ENCODE measurements around the gene ARRDC2. TPM values are rescaled to one million over a fixed set of nuclear protein-coding genes. Genes with fewer than 3 reads are reported as not detected.

The ARRDC2 gene
- total RNA-seq, 1 donor from 2014 or later = 89.4 TPM

DNA sequence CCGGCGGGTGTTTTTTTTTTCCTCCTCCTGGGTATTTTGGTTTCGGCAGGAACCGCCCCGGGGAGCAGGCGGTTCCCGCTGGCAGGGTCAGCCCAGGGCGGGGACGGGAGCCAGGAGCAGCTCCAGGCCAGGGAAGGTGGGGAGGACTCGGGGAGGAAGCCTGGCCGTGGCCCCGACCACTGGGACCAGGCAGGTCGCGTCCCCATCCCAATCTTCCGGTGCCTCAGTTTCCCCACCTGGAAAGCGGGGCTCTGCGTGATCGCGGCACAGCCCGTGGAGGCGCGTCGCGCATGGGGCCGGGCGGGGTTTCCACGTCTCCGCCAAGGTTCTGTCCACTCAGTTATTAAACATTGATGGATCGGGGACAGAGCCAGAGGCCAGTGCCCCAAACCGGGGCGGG is 43.9 kb downstream of the ARRDC2 start:
- Histone ChIP-seq H3K4me1 (peaks cover 34% of the 10 kb centered on the region), H3K27me3 (ENCODE audit: low read depth) (no peaks in the 10 kb centered on the region), H3K27ac (peak overlapping the region; percentile 53), H3K4me3 (peak overlapping the region; percentile 22), H3K9me3 (no peaks in the 10 kb centered on the region), H3K36me3 (no peaks in the 10 kb centered on the region)
- peak in 1 of 2 donors; percentile 47 for ATAC-seq
- intact Hi-C loops (cut with DNase I) = no loop called here
- TF ChIP-seq, protein P1, sequence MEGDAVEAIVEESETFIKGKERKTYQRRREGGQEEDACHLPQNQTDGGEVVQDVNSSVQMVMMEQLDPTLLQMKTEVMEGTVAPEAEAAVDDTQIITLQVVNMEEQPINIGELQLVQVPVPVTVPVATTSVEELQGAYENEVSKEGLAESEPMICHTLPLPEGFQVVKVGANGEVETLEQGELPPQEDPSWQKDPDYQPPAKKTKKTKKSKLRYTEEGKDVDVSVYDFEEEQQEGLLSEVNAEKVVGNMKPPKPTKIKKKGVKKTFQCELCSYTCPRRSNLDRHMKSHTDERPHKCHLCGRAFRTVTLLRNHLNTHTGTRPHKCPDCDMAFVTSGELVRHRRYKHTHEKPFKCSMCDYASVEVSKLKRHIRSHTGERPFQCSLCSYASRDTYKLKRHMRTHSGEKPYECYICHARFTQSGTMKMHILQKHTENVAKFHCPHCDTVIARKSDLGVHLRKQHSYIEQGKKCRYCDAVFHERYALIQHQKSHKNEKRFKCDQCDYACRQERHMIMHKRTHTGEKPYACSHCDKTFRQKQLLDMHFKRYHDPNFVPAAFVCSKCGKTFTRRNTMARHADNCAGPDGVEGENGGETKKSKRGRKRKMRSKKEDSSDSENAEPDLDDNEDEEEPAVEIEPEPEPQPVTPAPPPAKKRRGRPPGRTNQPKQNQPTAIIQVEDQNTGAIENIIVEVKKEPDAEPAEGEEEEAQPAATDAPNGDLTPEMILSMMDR (IDR thresholded peaks at IDR 0.05) = no peak
- DNase-seq = no peak

DNA sequence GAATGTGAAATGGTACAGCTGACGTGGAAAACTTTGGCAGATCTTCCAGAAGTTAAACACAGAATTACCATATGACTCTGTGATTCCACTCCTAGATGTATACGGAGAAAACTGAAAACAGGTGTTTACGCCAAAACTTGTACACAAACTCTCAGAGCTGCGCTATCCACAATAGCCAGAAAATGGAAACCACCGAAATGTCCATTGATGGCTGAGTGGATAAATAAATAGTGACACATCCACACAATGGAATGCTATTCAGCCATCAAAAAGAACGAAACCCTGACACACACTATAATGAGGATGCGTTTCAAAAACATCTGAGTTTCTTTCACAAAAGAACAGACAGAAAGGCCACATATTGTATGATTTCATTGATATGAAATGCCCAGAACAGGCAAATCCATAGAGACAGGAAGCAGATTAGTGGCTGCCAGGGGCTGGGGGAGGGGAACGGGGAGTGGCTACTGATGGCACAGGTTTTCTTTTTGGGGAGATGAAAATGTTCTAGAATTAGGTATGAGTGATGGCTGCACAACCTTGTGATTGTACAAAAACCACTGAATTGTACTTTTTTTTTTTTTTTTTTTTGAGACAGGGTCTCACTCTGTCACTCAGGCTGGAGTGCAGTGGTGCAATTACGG is 45.7 kb downstream of the ARRDC2 start:
- Histone ChIP-seq H3K9me3 (no peaks in the 10 kb centered on the region), H3K4me3 (no peak overlapping the region), H3K27me3 (ENCODE audit: low read depth) (no peaks in the 10 kb centered on the region), H3K27ac (no peak overlapping the region), H3K36me3 (no peaks in the 10 kb centered on the region), H3K4me1 (peaks cover 45% of the 10 kb centered on the region)
- ATAC-seq = no peak
- DNase-seq = no peak
- TF ChIP-seq, protein P1 (IDR thresholded peaks at IDR 0.05) = no peak
- intact Hi-C loops (cut with DNase I) = no loop called here

DNA sequence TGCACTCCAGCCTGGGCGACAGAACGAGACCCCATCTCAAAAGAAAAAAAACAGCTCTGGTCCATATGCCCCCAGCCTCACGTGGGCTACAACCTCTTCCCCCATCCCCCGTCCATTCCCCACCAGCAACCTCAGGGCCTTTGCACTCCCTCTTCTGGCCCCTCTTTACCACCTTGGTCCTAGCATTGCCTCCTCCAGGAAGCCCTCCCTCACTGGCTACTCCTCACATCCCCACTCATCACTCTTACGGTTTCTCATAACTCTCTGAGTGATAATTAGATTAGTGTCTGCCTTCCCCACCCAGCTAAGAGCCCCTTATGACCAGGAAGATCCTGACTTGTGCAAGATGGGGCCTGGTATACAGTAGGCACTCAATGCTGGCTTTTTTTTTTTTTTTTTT is 48.0 kb downstream of the ARRDC2 start:
- Histone ChIP-seq H3K27ac (no peak overlapping the region), H3K4me3 (no peak overlapping the region), H3K4me1 (peaks cover 23% of the 10 kb centered on the region), H3K36me3 (no peaks in the 10 kb centered on the region), H3K9me3 (no peaks in the 10 kb centered on the region), H3K27me3 (ENCODE audit: low read depth) (no peaks in the 10 kb centered on the region)
- ATAC-seq (no peak), DNase-seq (no peak)
- TF ChIP-seq, protein P1 (IDR thresholded peaks at IDR 0.05) = no peak
- intact Hi-C loops (cut with DNase I) = loop anchor here (5.0 kb wide), 1 partner anchor 49 kb away; the partner anchor contains the start of gene ARRDC2

DNA sequence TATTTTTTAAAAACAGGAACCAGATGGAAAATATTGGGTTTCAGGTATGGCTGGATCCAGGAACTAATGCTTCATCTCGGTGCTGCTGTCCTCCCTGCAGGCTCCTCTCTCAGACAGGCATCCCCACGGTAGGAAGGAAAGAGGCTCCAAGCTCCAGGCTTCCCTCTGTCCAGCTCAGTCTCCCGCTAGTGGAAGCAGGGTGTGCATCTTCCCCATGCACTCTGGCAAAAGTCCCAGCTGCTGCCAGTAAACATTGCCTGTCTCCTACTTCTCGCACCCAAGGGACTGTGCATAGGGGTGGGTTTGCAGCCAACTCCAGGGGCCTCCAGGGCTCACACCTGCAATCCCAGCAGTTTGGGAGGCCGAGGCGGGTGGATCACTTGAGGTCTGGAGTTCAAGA is 49.6 kb downstream of the ARRDC2 start:
- intact Hi-C loops (cut with DNase I) = loop anchor here (5.0 kb wide), 1 partner anchor 50 kb away; the partner anchor contains the start of gene ARRDC2
- ATAC-seq = peak; percentile 14 to 26

DNA sequence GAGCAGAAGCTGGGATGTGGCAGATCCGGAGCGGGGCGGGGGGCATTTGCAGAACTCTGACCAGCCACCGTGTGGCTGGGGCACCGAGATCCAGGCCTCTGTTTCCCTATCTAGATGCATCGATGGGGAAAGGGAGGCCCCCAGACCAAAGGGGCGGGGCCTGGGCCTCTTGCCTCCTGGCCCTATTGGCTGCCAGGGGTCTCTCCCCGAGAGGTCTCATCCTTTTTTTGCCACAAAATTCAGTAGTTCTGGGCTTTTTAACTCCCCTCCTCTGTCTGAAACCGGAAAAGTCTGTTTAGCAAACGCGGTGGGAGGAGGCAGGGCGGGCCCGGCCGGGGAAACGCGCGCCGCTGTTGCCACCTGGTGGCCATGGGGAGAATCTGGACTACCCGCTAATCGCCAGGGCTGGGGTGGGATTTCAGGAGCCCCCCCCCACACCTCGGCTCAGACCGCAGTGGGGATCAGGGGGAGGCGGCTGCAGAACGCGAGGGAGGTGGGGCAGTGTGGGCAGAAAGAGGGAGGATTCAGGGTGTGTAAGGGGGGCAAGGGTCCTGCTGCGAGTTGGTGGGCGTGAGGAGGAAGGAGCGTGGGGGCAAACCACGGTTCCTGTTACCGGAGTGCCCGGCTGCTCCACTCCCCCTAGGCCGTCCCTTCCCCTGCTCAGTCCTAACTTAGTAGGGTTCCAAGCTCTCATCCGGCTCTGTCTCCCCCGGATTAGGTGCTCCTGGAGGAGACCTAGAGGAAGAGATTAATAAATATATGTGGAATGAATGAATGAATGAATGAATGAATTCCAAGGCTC is 50.4 kb downstream of the ARRDC2 start:
- peaks cover 12% of the 10 kb centered on the region for H3K4me1 ChIP-seq
- intact Hi-C loops (cut with DNase I) = loop anchor here (5.0 kb wide), 1 partner anchor 51 kb away; the partner anchor contains the start of gene ARRDC2
- peak; percentile 93 to 94 for ATAC-seq
- TF ChIP-seq, protein P1 (IDR thresholded peaks at IDR 0.05) = peak; percentile 94
- DNase-seq = peak; percentile 86
- peak overlapping the region; percentile 43 for H3K4me3 ChIP-seq
- no peaks in the 10 kb centered on the region for H3K36me3 ChIP-seq
- no peaks in the 10 kb centered on the region for H3K27me3 ChIP-seq (ENCODE audit: low read depth)
- no peaks in the 10 kb centered on the region for H3K9me3 ChIP-seq
- H3K27ac ChIP-seq = peak overlapping the region; percentile 82

More for the DNA sequence above, 49.6 kb downstream of the ARRDC2 start:
- Histone ChIP-seq H3K4me1 (peaks cover 12% of the 10 kb centered on the region), H3K9me3 (no peaks in the 10 kb centered on the region), H3K27ac (peak overlapping the region; percentile 82), H3K27me3 (ENCODE audit: low read depth) (no peaks in the 10 kb centered on the region), H3K36me3 (no peaks in the 10 kb centered on the region), H3K4me3 (peak overlapping the region; percentile 43)
- TF ChIP-seq, protein P1 (IDR thresholded peaks at IDR 0.05) = no peak
- DNase-seq = no peak
